HEK293 (cell line): ENCODE results near the gene SUPT3H.

Experiments
- YY1 ChIP-seq: fragments of 450-650 bp; formaldehyde crosslinking; IDR thresholded peaks from 2 replicates; pipeline ENCODE4 v1.5.1; 2018; ENCODE audit warnings: missing biosample characterization, missing genetic modification characterization
- TF ChIP-seq, protein P1 (sequence below): fragments of 450-650 bp; formaldehyde crosslinking; IDR thresholded peaks from 2 replicates; pipeline ENCODE4 v1.5.1; 2016; ENCODE audit warnings: missing biosample characterization, missing genetic modification characterization, borderline replicate concordance
- TF ChIP-seq, protein P2 (sequence below): fragments of 450-650 bp; formaldehyde crosslinking; IDR thresholded peaks from 2 replicates; pipeline ENCODE4 v1.5.1; 2016; ENCODE audit warnings: missing biosample characterization, missing genetic modification characterization

DNA sequence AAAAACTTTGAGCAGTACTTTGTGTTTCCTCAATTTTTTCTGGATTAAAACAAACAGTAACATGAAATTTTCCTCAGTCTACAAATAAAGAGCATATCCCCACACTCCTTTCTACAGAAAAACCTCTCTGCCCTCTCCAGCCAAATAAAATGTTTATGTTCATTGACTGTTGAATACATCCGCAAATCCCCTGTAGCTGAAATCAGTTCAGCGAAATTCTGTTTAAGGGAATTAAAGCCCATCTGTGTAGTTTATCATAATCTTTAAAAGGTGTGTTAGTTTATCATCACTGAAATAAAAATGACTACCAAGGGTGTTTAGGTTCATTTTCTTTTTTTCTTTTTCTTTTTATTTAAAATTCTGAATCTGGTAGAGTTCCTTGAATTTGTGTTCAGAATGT lies 207.4 kb downstream of the SUPT3H start:
- TF ChIP-seq, protein P1, sequence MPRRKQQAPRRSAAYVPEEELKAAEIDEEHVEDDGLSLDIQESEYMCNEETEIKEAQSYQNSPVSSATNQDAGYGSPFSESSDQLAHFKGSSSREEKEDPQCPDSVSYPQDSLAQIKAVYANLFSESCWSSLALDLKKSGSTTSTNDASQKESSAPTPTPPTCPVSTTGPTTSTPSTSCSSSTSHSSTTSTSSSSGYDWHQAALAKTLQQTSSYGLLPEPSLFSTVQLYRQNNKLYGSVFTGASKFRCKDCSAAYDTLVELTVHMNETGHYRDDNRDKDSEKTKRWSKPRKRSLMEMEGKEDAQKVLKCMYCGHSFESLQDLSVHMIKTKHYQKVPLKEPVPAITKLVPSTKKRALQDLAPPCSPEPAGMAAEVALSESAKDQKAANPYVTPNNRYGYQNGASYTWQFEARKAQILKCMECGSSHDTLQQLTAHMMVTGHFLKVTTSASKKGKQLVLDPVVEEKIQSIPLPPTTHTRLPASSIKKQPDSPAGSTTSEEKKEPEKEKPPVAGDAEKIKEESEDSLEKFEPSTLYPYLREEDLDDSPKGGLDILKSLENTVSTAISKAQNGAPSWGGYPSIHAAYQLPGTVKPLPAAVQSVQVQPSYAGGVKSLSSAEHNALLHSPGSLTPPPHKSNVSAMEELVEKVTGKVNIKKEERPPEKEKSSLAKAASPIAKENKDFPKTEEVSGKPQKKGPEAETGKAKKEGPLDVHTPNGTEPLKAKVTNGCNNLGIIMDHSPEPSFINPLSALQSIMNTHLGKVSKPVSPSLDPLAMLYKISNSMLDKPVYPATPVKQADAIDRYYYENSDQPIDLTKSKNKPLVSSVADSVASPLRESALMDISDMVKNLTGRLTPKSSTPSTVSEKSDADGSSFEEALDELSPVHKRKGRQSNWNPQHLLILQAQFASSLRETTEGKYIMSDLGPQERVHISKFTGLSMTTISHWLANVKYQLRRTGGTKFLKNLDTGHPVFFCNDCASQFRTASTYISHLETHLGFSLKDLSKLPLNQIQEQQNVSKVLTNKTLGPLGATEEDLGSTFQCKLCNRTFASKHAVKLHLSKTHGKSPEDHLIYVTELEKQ: no peak
- no peak for TF ChIP-seq YY1
- TF ChIP-seq, protein P2, sequence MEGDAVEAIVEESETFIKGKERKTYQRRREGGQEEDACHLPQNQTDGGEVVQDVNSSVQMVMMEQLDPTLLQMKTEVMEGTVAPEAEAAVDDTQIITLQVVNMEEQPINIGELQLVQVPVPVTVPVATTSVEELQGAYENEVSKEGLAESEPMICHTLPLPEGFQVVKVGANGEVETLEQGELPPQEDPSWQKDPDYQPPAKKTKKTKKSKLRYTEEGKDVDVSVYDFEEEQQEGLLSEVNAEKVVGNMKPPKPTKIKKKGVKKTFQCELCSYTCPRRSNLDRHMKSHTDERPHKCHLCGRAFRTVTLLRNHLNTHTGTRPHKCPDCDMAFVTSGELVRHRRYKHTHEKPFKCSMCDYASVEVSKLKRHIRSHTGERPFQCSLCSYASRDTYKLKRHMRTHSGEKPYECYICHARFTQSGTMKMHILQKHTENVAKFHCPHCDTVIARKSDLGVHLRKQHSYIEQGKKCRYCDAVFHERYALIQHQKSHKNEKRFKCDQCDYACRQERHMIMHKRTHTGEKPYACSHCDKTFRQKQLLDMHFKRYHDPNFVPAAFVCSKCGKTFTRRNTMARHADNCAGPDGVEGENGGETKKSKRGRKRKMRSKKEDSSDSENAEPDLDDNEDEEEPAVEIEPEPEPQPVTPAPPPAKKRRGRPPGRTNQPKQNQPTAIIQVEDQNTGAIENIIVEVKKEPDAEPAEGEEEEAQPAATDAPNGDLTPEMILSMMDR (tag by site-specific recombination): no peak
